AG10803 (cell line): ENCODE results near the gene LGMN.

ENCODE experiments used
- DNase-seq: peaks from one replicate; pipeline ENCODE4 v3.0.0; 2010; ENCODE audit warnings: low read depth
- H3K4me3 ChIP-seq: 2 replicates; pipeline ENCODE4 v1.5.1; 2011; ENCODE audit warnings: mild to moderate bottlenecking, low read length, control low read depth
- TF ChIP-seq, protein P1 (sequence below): conservative IDR thresholded peaks from 2 replicates; pipeline ENCODE4 v1.5.1; 2011; ENCODE audit warnings: mild to moderate bottlenecking, low read length, control low read depth, inconsistent platforms

LGMN gene

DNA sequence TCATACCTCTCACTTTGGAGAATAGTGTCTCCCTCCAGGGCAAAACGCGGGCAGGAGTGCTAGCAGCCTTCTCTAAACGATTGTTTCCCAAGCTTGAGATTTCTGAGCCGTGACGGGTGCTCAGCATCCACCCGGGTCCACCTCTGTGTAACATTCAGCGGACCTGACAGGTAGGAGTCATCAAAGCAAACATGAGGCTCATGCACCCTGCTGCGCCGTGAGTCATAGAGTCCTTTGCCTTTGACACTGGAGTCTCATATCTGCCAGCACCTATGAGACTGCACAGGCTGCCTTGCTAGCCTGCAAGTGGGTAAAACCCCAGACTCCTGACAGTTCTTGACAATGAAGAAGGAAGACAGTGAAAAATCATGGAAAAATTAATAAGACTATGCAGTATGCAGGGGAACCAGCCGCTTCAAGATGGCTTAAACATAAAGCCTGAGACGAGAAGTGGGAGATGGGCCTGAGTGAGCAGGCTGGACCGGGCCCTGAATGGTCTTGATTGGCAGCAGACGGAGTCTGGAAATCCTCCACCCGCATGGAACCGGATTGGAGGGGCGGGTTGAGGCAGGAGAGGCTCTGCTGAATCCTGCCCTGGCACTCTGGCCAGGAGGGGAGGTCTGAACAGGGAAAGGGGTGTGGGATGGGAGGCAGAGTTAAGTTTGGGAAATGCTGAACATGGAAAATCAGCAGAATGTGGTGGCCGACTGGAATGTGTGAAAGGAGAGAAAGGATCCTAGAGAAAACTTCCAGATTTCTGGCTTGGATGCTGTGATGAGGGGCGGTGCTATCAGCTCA lies 54.2 kb downstream of the LGMN start:
- H3K4me3 ChIP-seq, result no peak overlapping the region
- TF ChIP-seq, protein P1, sequence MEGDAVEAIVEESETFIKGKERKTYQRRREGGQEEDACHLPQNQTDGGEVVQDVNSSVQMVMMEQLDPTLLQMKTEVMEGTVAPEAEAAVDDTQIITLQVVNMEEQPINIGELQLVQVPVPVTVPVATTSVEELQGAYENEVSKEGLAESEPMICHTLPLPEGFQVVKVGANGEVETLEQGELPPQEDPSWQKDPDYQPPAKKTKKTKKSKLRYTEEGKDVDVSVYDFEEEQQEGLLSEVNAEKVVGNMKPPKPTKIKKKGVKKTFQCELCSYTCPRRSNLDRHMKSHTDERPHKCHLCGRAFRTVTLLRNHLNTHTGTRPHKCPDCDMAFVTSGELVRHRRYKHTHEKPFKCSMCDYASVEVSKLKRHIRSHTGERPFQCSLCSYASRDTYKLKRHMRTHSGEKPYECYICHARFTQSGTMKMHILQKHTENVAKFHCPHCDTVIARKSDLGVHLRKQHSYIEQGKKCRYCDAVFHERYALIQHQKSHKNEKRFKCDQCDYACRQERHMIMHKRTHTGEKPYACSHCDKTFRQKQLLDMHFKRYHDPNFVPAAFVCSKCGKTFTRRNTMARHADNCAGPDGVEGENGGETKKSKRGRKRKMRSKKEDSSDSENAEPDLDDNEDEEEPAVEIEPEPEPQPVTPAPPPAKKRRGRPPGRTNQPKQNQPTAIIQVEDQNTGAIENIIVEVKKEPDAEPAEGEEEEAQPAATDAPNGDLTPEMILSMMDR, result no peak
- DNase-seq, result no peak

GRCh38 chr14:92692822-92693226 lies 55.6 kb downstream of the LGMN start:
- no peak overlapping the region for H3K4me3 ChIP-seq
- DNase-seq, result no peak
- TF ChIP-seq, protein P1, result no peak

DNA sequence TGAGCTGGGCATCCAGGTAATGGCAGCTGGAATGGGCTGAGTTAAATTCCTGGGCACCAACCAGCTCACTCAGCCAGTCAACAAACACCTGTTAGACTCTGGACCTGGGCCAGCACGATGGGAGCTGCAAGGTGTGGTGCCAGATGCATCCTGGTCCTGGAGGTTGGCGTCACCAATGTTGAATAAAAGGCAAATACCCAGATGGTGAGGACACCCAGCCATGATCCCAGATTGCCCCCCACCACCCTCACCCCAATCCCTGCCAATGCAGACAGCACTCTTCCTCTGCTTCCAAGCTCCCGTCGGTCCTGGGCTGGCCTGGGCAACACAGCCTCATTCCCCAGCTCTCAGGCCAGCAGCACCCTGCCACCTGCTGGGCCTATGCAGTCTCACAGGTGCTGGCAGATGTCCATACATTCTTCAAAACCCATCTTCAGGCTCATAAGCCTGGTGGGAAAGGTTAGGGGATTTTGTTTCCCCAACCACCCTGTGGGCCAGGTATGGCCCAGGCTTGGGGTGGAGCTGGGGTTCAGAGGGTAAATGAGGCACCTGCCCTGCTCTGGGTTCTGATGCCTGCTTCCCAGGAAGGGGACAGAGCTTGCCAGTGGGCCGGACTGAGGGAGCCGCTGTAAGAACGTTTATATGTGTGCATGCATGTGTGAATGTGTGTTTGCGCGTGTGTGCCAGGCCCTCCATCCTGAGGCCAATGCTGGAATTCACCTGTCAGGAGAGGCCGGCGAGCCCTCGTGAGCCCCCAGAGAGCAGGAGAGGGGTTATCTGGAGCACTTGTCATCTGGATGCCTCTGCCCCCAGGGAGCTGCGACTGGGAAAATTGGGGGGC lies 58.0 kb downstream of the LGMN start:
- peak; percentile 46 for DNase-seq
- TF ChIP-seq, protein P1, result peak; percentile 50
- H3K4me3 ChIP-seq, result no peak overlapping the region

- no peak overlapping the region for H3K4me3 ChIP-seq
- TF ChIP-seq, protein P1, result no peak
- no peak for DNase-seq
Observed at GRCh38 chr14:92688434-92689375, 59.7 kb downstream of the LGMN start.

GRCh38 chr14:92687681-92688433 lies 60.6 kb downstream of the LGMN start:
- no peak for DNase-seq
- H3K4me3 ChIP-seq, result no peak overlapping the region
- TF ChIP-seq, protein P1, result no peak

GRCh38 chr14:92686900-92687427 lies 61.5 kb downstream of the LGMN start:
- H3K4me3 ChIP-seq, result no peak overlapping the region
- TF ChIP-seq, protein P1, result peak; percentile 83
- DNase-seq, result peak; percentile 54
